ENCODE results near the gene PYCARD.
"Not testable (repeated sequence)": the region's sequence is repeated elsewhere in the genome, so short reads cannot be mapped to it uniquely, and the experiment has no call there.

The PYCARD gene

GRCh38 chr16:31215287-31216162 lies 13.0 kb upstream of the PYCARD start:
- DNase-seq (ENCODE audit: low read depth): no peak

- DNase-seq (ENCODE audit: low read depth): no peak
These were observed 12.2 kb upstream of the PYCARD start for GRCh38 chr16:31214708-31215286.

- no peak for DNase-seq (ENCODE audit: low read depth)
These were observed 11.5 kb upstream of the PYCARD start, which contains the start of gene TRIM72 for GRCh38 chr16:31213877-31214707. TRIM72 (plus strand) TSS chr16:31214119; CDS start chr16:31214739, 620 bp downstream.

- DNase-seq (ENCODE audit: low read depth): no peak
These were observed 10.8 kb upstream of the PYCARD start for GRCh38 chr16:31213342-31213741.

- DNase-seq (ENCODE audit: low read depth): no peak
These were observed 4.2 kb upstream of the PYCARD start for GRCh38 chr16:31206776-31207175.

- no peak for DNase-seq (ENCODE audit: low read depth)
These were observed 2.5 kb upstream of the PYCARD start for GRCh38 chr16:31204871-31205666.

- DNase-seq (ENCODE audit: low read depth): no peak
These were observed 762 bp downstream of the PYCARD start for GRCh38 chr16:31201582-31202413.

GRCh38 chr16:31200821-31201568 lies 1.6 kb downstream of the PYCARD start:
- DNase-seq (ENCODE audit: low read depth): no peak

- not testable (repeated sequence) for DNase-seq (ENCODE audit: low read depth)
These were observed 2.4 kb downstream of the PYCARD start for GRCh38 chr16:31200111-31200510.

GRCh38 chr16:31199430-31200041 lies 3.0 kb downstream of the PYCARD start:
- no peak for DNase-seq (ENCODE audit: low read depth)

- no peak for DNase-seq (ENCODE audit: low read depth)
These were observed 4.2 kb downstream of the PYCARD start for GRCh38 chr16:31198207-31198882.

- no peak for DNase-seq (ENCODE audit: low read depth)
These were observed 6.1 kb downstream of the PYCARD start for GRCh38 chr16:31196324-31197088.

GRCh38 chr16:31195861-31196260 lies 6.7 kb downstream of the PYCARD start:
- DNase-seq (ENCODE audit: low read depth): not testable (repeated sequence)

GRCh38 chr16:31194898-31195297 lies 7.7 kb downstream of the PYCARD start:
- DNase-seq (ENCODE audit: low read depth): no peak

- DNase-seq (ENCODE audit: low read depth): no peak
These were observed 8.7 kb downstream of the PYCARD start for GRCh38 chr16:31193874-31194273.

GRCh38 chr16:31192856-31193642 lies 9.5 kb downstream of the PYCARD start:
- no peak for DNase-seq (ENCODE audit: low read depth)

GRCh38 chr16:31191697-31192428 lies 10.7 kb downstream of the PYCARD start:
- no peak for DNase-seq (ENCODE audit: low read depth)
